ENCODE measurements around the gene RORC. TPM values are rescaled to one million over a fixed set of nuclear protein-coding genes. Genes with fewer than 3 reads are reported as not detected.
"Not testable (repeated sequence)": the region's sequence is repeated elsewhere in the genome, so short reads cannot be mapped to it uniquely, and the experiment has no call there.

Gene RORC
- polyA plus RNA-seq, 2 donors: 1.5 to 3.4 TPM

DNA sequence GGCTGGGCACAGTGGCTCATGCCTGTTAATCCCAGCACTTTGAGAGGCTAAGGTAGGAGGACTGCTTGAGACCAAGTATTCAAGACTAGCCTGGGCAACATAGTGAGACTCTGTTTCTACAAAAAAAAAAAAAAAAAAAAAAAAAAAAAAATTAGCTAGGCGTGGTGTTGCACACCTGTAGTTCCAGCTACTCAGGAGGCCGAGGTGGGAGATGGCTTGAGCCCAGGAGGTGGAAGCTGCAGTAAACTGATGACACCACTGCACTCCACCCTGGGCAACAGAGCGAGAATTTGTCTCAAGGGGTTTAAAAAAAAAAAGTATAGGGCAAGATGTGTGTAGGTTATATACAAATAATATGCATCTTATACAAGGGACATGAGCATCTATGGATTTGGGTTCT lies 43.9 kb downstream of the RORC start:
- Histone ChIP-seq H3K9me3 (ENCODE audit: control insufficient read depth in 2 of 2, insufficient read depth in 1 of 2, low read depth in 1 of 2, low read length in 1 of 2) (no peaks in the 10 kb centered on the region), H3K36me3 (ENCODE audit: control insufficient read depth in 2 of 2, insufficient read depth in 2 of 2, low read length in 1 of 2) (no peaks in the 10 kb centered on the region)
- 81 to 87% methylated on average over 3 of the region's 3 CpGs for WGBS, 2 donors

DNA sequence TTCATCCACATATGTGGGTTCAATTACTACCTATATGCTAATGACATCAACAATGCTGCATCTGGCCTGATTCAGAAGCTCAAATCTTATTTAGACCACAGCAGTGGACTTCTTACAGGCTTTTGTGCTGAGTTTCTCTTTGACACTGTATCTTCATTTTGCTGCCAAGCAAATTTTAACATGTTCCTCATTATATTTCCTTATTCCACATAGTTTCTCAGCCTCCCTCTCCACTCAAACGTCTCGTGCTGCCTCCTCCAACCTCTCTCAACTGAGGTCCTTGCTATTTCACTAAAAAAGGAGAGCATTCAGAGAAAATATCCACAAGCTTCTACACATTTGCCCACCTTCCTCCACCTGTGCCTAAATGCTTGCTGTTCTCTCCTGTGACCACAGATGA lies 47.8 kb downstream of the RORC start:
- Histone ChIP-seq H3K36me3 (ENCODE audit: control insufficient read depth in 2 of 2, insufficient read depth in 2 of 2, low read length in 1 of 2) (no peaks in the 10 kb centered on the region), H3K4me1 (ENCODE audit: control insufficient read depth in 2 of 2, insufficient read depth in 2 of 2, low read length in 1 of 2) (no peaks in the 10 kb centered on the region), H3K4me3 (ENCODE audit: low read depth in 1 of 2, low read length in 2 of 2) (no peak overlapping the region), H3K27me3 (ENCODE audit: control insufficient read depth in 1 of 2, insufficient read depth in 2 of 2, low read length in 2 of 2) (no peaks in the 10 kb centered on the region), H3K27ac (ENCODE audit: low read depth in 2 of 2, low read length in 1 of 2) (no peak overlapping the region), H3K9me3 (ENCODE audit: control insufficient read depth in 2 of 2, insufficient read depth in 1 of 2, low read depth in 1 of 2, low read length in 1 of 2) (no peaks in the 10 kb centered on the region)
- 82 to 84% methylated on average over 2 of the region's 2 CpGs for WGBS, 2 donors

More for the DNA sequence above, 43.9 kb downstream of the RORC start:
- H3K27me3 ChIP-seq (ENCODE audit: control insufficient read depth in 1 of 2, insufficient read depth in 2 of 2, low read length in 2 of 2): no peaks in the 10 kb centered on the region
- H3K4me1 ChIP-seq (ENCODE audit: control insufficient read depth in 2 of 2, insufficient read depth in 2 of 2, low read length in 1 of 2): peaks cover 0 to 7% of the 10 kb centered on the region in 2 donors
- H3K4me3 ChIP-seq (ENCODE audit: low read depth in 1 of 2, low read length in 2 of 2): no peak overlapping the region
- no peak overlapping the region for H3K27ac ChIP-seq (ENCODE audit: low read depth in 2 of 2, low read length in 1 of 2)

DNA sequence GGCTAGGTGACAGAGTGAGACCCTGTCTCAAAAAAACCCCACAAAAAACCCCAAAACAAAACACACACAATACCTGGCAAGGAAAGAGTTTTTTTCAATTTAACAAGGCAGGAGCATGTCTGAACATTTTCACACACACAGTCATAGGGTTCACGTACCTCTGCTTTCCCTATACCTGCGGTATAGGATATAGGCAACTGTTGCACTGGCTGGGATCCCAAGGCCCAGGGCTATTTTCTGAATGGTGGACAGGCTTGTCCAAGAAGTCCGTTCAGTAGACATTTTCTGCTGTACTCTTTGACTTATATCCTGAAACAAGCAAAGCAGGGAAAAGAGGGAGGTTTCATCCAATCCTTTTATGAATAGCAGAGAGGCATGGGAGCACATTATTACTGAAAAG lies 48.9 kb downstream of the RORC start:
- Histone ChIP-seq H3K27me3 (ENCODE audit: control insufficient read depth in 1 of 2, insufficient read depth in 2 of 2, low read length in 2 of 2) (no peaks in the 10 kb centered on the region), H3K36me3 (ENCODE audit: control insufficient read depth in 2 of 2, insufficient read depth in 2 of 2, low read length in 1 of 2) (peaks cover 0 to 2% of the 10 kb centered on the region in 2 donors), H3K4me3 (ENCODE audit: low read depth in 1 of 2, low read length in 2 of 2) (no peak overlapping the region), H3K4me1 (ENCODE audit: control insufficient read depth in 2 of 2, insufficient read depth in 2 of 2, low read length in 1 of 2) (no peaks in the 10 kb centered on the region), H3K27ac (ENCODE audit: low read depth in 2 of 2, low read length in 1 of 2) (no peak overlapping the region), H3K9me3 (ENCODE audit: control insufficient read depth in 2 of 2, insufficient read depth in 1 of 2, low read depth in 1 of 2, low read length in 1 of 2) (no peaks in the 10 kb centered on the region)
- WGBS, 2 donors: 55 to 78% methylated on average over 3 of the region's 3 CpGs

DNA sequence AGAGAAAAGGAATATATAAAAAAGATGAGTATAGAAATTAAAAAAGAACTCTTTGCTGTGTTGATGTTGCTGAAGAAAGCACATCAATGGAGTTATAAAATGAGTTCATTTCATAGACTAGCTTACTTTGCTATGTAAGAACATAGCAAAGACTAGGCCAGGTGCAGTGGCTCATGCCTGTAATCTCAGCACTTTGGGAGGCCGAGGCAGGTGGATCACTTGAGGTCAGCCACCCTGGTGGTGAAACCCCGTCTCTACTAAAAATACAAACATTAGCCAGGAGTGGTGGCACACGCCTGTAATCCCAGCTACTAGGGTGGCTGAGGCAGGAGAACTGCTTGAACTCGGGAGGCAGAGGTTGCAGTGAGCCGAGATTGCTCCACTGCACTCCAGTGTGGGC lies 49.6 kb downstream of the RORC start:
- H3K27me3 ChIP-seq (ENCODE audit: control insufficient read depth in 1 of 2, insufficient read depth in 2 of 2, low read length in 2 of 2); H3K36me3 ChIP-seq (ENCODE audit: control insufficient read depth in 2 of 2, insufficient read depth in 2 of 2, low read length in 1 of 2); H3K4me3 ChIP-seq (ENCODE audit: low read depth in 1 of 2, low read length in 2 of 2); H3K27ac ChIP-seq (ENCODE audit: low read depth in 2 of 2, low read length in 1 of 2); H3K4me1 ChIP-seq (ENCODE audit: control insufficient read depth in 2 of 2, insufficient read depth in 2 of 2, low read length in 1 of 2); H3K9me3 ChIP-seq (ENCODE audit: control insufficient read depth in 2 of 2, insufficient read depth in 1 of 2, low read depth in 1 of 2, low read length in 1 of 2): not testable (repeated sequence)
- WGBS, 2 donors: 76 to 82% methylated on average over 5 of the region's 5 CpGs

DNA sequence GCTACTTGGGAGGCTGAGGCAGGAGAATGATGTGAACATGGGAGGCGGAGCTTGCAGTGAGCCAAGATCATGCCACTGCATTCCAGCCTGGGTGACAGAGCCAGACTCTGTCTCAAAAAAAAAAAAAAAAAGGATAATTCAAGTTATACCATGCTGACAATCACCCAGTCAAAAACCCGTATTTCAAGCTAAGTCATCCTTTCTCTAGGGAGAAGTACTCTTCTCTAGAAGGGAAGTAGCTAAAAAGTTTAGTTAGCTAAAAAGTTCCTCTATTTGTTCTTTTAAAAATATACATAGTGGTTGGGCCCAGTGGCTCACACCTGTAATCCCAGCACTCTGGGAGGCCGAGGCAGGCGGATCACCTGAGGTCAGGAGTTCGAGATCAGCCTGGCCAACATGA lies 50.9 kb downstream of the RORC start:
- not testable (repeated sequence) for H3K36me3 ChIP-seq (ENCODE audit: control insufficient read depth in 2 of 2, insufficient read depth in 2 of 2, low read length in 1 of 2); H3K4me1 ChIP-seq (ENCODE audit: control insufficient read depth in 2 of 2, insufficient read depth in 2 of 2, low read length in 1 of 2); H3K9me3 ChIP-seq (ENCODE audit: control insufficient read depth in 2 of 2, insufficient read depth in 1 of 2, low read depth in 1 of 2, low read length in 1 of 2); H3K4me3 ChIP-seq (ENCODE audit: low read depth in 1 of 2, low read length in 2 of 2); H3K27me3 ChIP-seq (ENCODE audit: control insufficient read depth in 1 of 2, insufficient read depth in 2 of 2, low read length in 2 of 2); H3K27ac ChIP-seq (ENCODE audit: low read depth in 2 of 2, low read length in 1 of 2)
- WGBS, 2 donors: 88 to 90% methylated on average over 5 of the region's 5 CpGs

DNA sequence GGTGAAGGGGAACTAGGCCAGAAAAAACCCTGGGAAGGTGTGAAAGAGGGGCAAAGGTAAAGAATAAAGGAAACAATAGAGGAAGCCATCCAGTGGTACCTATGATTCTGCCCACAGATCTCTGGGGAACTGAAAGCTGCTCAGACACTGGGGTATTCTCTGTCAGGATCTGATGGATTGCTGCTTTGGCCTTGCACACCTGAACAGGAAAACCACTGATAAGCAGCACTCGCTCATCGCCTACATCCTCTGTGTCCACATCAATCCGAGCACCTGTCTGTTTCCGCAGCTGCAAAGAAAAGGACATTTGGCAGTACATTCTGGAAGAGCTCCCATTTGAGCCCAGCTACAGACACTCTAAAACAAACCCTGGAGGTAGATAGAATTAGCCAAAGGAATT lies 51.8 kb downstream of the RORC start:
- H3K27ac ChIP-seq (ENCODE audit: low read depth in 2 of 2, low read length in 1 of 2): no peak overlapping the region
- no peaks in the 10 kb centered on the region for H3K4me1 ChIP-seq (ENCODE audit: control insufficient read depth in 2 of 2, insufficient read depth in 2 of 2, low read length in 1 of 2)
- H3K9me3 ChIP-seq (ENCODE audit: control insufficient read depth in 2 of 2, insufficient read depth in 1 of 2, low read depth in 1 of 2, low read length in 1 of 2): no peaks in the 10 kb centered on the region
- H3K4me3 ChIP-seq (ENCODE audit: low read depth in 1 of 2, low read length in 2 of 2): no peak overlapping the region
- H3K36me3 ChIP-seq (ENCODE audit: control insufficient read depth in 2 of 2, insufficient read depth in 2 of 2, low read length in 1 of 2): peaks cover 0 to 2% of the 10 kb centered on the region in 2 donors
- no peaks in the 10 kb centered on the region for H3K27me3 ChIP-seq (ENCODE audit: control insufficient read depth in 1 of 2, insufficient read depth in 2 of 2, low read length in 2 of 2)
- 86 to 87% methylated on average over 4 of the region's 4 CpGs for WGBS, 2 donors

DNA sequence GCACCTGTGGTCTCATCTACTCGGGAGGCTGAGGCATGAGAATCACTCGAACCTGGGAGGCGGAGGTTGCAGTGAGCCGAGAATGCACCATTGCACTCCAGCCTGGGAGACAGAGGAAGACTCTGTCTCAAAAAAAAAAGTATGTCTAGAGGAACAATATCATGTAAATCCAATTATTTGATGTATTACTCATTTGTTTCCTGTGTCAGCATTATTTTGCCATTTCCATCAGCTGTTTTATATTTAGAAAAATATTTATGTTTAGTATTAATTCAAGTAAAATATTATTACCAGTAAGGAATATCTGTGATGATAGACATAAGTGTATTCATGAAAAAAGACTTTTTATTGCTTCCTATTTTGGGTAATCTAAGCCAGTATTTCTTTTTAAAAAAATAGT lies 54.3 kb downstream of the RORC start:
- no peaks in the 10 kb centered on the region for H3K9me3 ChIP-seq (ENCODE audit: control insufficient read depth in 2 of 2, insufficient read depth in 1 of 2, low read depth in 1 of 2, low read length in 1 of 2)
- H3K36me3 ChIP-seq (ENCODE audit: control insufficient read depth in 2 of 2, insufficient read depth in 2 of 2, low read length in 1 of 2): peaks cover 0 to 2% of the 10 kb centered on the region in 2 donors
- H3K4me1 ChIP-seq (ENCODE audit: control insufficient read depth in 2 of 2, insufficient read depth in 2 of 2, low read length in 1 of 2): no peaks in the 10 kb centered on the region
- no peak overlapping the region for H3K27ac ChIP-seq (ENCODE audit: low read depth in 2 of 2, low read length in 1 of 2)
- WGBS, 2 donors: 79 to 96% methylated on average over 4 of the region's 4 CpGs
- no peak overlapping the region for H3K4me3 ChIP-seq (ENCODE audit: low read depth in 1 of 2, low read length in 2 of 2)
- H3K27me3 ChIP-seq (ENCODE audit: control insufficient read depth in 1 of 2, insufficient read depth in 2 of 2, low read length in 2 of 2): no peaks in the 10 kb centered on the region

DNA sequence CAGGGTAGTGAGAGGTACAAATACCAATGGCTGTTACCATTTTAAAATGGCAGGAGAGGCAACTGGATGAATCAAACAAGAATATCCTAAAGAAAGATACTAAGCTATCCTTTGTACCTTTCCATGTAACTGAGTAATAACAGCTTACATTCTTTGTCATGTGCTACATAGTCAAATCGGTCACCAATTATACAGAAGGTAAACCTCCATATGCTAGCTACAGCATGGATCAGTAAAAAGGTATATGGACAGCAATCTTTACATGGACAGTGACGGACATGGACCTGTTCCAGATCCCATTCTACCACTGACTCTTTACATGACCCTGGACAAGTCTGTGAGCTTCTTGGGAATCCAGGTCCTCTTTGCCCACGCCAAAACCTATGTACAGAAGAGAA lies 54.9 kb downstream of the RORC start:
- no peaks in the 10 kb centered on the region for H3K27me3 ChIP-seq (ENCODE audit: control insufficient read depth in 1 of 2, insufficient read depth in 2 of 2, low read length in 2 of 2)
- no peaks in the 10 kb centered on the region for H3K4me1 ChIP-seq (ENCODE audit: control insufficient read depth in 2 of 2, insufficient read depth in 2 of 2, low read length in 1 of 2)
- 84 to 94% methylated on average over 3 of the region's 3 CpGs for WGBS, 2 donors
- H3K36me3 ChIP-seq (ENCODE audit: control insufficient read depth in 2 of 2, insufficient read depth in 2 of 2, low read length in 1 of 2): peaks cover 0 to 2% of the 10 kb centered on the region in 2 donors
- H3K4me3 ChIP-seq (ENCODE audit: low read depth in 1 of 2, low read length in 2 of 2): no peak overlapping the region
- H3K9me3 ChIP-seq (ENCODE audit: control insufficient read depth in 2 of 2, insufficient read depth in 1 of 2, low read depth in 1 of 2, low read length in 1 of 2): no peaks in the 10 kb centered on the region
- H3K27ac ChIP-seq (ENCODE audit: low read depth in 2 of 2, low read length in 1 of 2): no peak overlapping the region

DNA sequence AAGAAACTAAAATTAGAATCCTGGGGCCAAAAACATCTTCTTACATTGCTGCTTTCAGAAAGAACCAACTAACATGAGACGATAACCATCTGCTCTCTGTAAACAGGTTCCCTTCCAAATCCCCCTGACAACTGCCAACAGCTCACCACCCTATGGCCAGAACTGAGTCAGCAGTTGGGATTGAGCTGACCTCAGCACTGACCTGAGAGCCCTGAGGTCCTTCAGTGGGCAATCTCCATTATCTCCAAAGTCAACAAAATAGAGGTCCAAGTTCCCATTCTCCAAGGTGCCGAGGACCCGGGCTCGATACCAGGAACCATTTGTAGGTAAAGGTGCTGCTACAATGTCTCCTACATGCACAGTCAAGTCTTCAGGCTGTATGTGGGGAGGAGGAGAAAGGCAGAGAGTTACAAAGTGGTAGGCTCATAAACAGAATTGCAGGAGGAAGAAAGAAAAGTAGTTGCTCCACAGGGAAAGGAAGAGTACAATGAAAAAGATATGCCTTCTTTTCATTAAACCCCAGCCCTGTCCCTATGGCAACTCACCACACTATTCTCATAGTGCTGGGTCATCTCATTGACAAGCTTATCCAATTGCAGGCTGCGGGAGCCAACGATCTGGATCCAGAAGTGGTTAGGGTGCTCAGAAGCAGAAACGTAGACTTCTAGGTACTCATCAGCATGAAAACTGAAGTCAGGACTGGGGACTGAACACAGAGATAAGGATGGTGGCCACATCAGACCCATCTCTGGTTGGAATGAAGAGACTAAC lies 55.5 kb downstream of the RORC start:
- Histone ChIP-seq H3K4me3 (ENCODE audit: low read depth in 1 of 2, low read length in 2 of 2) (no peak overlapping the region), H3K4me1 (ENCODE audit: control insufficient read depth in 2 of 2, insufficient read depth in 2 of 2, low read length in 1 of 2) (no peaks in the 10 kb centered on the region), H3K9me3 (ENCODE audit: control insufficient read depth in 2 of 2, insufficient read depth in 1 of 2, low read depth in 1 of 2, low read length in 1 of 2) (no peaks in the 10 kb centered on the region), H3K27me3 (ENCODE audit: control insufficient read depth in 1 of 2, insufficient read depth in 2 of 2, low read length in 2 of 2) (no peaks in the 10 kb centered on the region), H3K27ac (ENCODE audit: low read depth in 2 of 2, low read length in 1 of 2) (no peak overlapping the region), H3K36me3 (ENCODE audit: control insufficient read depth in 2 of 2, insufficient read depth in 2 of 2, low read length in 1 of 2) (peaks cover 0 to 2% of the 10 kb centered on the region in 2 donors)
- WGBS, 2 donors: 91 to 95% methylated on average over 7 of the region's 7 CpGs

DNA sequence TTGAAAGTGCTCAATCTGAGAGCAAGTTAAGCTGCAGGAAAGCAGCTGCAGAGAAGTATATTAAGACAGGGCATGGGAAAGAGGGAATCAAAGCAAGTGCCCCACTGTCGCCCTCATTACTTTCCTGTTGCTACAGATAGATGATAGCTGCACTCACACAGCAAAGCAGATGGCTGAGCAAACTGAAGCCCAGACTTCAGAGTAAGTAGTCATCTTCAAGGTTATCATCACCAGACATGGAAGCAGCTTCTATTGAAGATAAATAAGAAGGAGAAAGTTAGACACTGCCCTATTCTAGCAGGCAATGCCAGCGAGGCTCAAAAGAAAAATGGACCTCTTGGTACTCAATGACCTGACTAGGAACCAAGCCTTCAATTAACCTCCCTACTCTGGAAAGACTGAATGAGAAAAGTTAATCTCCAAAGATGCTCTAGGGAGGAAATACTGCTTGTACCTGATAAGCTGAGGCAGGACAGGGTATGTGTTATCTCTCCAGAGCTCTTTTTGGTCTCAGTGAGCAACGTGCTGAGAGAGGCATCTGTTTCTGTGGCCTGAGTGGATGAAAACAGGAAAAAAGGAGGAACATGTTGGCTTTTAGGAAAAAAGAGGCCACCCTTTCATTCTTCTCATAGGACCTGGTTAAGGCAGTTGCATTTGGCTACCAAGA lies 57.2 kb downstream of the RORC start:
- 64 to 83% methylated on average over 3 of the region's 3 CpGs for WGBS, 2 donors
- H3K4me3 ChIP-seq (ENCODE audit: low read depth in 1 of 2, low read length in 2 of 2): no peak overlapping the region
- H3K27ac ChIP-seq (ENCODE audit: low read depth in 2 of 2, low read length in 1 of 2): no peak overlapping the region
- peaks cover 0 to 2% of the 10 kb centered on the region in 2 donors for H3K36me3 ChIP-seq (ENCODE audit: control insufficient read depth in 2 of 2, insufficient read depth in 2 of 2, low read length in 1 of 2)
- no peaks in the 10 kb centered on the region for H3K9me3 ChIP-seq (ENCODE audit: control insufficient read depth in 2 of 2, insufficient read depth in 1 of 2, low read depth in 1 of 2, low read length in 1 of 2)
- H3K27me3 ChIP-seq (ENCODE audit: control insufficient read depth in 1 of 2, insufficient read depth in 2 of 2, low read length in 2 of 2): no peaks in the 10 kb centered on the region
- H3K4me1 ChIP-seq (ENCODE audit: control insufficient read depth in 2 of 2, insufficient read depth in 2 of 2, low read length in 1 of 2): no peaks in the 10 kb centered on the region
